ENCODE results near the gene KHDRBS2.

The KHDRBS2 gene

DNA sequence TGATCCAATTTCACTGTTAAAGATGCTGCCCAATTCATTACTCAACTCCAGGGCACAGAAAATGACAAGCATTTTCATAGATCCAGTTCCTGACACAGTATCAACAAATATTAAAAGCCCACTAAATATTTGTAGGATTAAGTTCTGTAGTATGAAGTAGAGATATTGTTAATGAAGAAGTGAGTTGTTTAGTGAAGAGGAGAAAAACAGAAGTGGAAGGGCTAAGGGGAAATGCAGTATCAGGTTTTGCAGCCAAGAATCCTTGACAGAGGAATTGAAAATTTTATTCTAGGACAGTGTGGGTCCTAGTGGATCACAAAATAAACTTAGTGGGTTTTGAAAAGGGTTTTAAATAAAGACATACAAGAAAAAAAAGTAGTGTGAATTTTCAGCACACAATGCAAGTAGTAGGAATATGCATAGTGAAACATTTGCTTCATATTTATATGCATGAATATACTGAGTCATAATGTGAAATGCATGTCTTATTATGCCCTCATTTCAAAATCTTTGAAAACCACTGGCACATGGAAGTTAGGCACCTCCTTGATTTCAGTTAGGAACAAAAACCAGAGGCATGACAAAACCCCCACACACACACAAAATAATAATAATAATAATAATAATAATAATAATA lies 338.6 kb downstream of the KHDRBS2 start:
- H3K27me3 ChIP-seq (ENCODE audit: insufficient read depth, low read depth), result no peaks in the 10 kb centered on the region
- H3K4me3 ChIP-seq (IDR thresholded peaks at IDR 0.05; ENCODE audit: insufficient read depth, low read depth, low read length), result no peak overlapping the region
- no peaks in the 10 kb centered on the region for H3K79me2 ChIP-seq (ENCODE audit: insufficient read depth, low read depth)
- no peaks in the 10 kb centered on the region for H4K20me1 ChIP-seq (ENCODE audit: insufficient read depth)
- TF ChIP-seq, protein P1, sequence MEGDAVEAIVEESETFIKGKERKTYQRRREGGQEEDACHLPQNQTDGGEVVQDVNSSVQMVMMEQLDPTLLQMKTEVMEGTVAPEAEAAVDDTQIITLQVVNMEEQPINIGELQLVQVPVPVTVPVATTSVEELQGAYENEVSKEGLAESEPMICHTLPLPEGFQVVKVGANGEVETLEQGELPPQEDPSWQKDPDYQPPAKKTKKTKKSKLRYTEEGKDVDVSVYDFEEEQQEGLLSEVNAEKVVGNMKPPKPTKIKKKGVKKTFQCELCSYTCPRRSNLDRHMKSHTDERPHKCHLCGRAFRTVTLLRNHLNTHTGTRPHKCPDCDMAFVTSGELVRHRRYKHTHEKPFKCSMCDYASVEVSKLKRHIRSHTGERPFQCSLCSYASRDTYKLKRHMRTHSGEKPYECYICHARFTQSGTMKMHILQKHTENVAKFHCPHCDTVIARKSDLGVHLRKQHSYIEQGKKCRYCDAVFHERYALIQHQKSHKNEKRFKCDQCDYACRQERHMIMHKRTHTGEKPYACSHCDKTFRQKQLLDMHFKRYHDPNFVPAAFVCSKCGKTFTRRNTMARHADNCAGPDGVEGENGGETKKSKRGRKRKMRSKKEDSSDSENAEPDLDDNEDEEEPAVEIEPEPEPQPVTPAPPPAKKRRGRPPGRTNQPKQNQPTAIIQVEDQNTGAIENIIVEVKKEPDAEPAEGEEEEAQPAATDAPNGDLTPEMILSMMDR (conservative IDR thresholded peaks at IDR 0.05; ENCODE audit: low read depth, low read length), result no peak
- no peaks in the 10 kb centered on the region for H3K36me3 ChIP-seq (ENCODE audit: insufficient read depth)
- H3K4me1 ChIP-seq (ENCODE audit: low read depth, poor library complexity, severe bottlenecking), result no peaks in the 10 kb centered on the region
- no peak overlapping the region for H2AFZ ChIP-seq (ENCODE audit: low read depth)
- H3K4me2 ChIP-seq, result no peak overlapping the region
- H3K27ac ChIP-seq, result no peak overlapping the region
- no peak overlapping the region for H3K9ac ChIP-seq

DNA sequence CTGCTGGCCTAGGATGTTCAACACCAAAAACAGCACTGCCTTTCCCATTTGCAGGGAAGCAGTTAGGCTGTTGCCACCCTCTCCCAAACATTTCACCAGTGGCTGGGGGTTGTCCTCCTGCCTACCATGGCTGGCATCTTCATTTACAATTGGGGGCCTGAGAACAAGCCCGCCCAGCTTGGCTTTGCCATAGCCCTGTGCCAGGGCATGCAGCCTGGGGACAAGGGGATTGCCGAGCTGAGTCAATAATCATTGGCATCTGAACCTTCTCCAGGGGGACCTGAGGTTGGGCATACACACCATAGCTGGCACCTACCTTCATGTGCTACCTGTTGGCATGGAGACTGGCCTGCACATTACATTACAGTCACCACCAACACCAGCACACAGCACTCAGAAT lies 345.1 kb downstream of the KHDRBS2 start:
- Histone ChIP-seq H3K4me3 (IDR thresholded peaks at IDR 0.05; ENCODE audit: insufficient read depth, low read depth, low read length) (no peak overlapping the region), H3K79me2 (ENCODE audit: insufficient read depth, low read depth) (no peaks in the 10 kb centered on the region), H3K4me1 (ENCODE audit: low read depth, poor library complexity, severe bottlenecking) (no peaks in the 10 kb centered on the region), H3K4me2 (no peak overlapping the region), H3K9ac (no peak overlapping the region), H3K27ac (no peak overlapping the region), H4K20me1 (ENCODE audit: insufficient read depth) (no peaks in the 10 kb centered on the region), H3K36me3 (ENCODE audit: insufficient read depth) (no peaks in the 10 kb centered on the region), H3K27me3 (ENCODE audit: insufficient read depth, low read depth) (no peaks in the 10 kb centered on the region), H2AFZ (ENCODE audit: low read depth) (no peak overlapping the region)
- TF ChIP-seq, protein P1 (conservative IDR thresholded peaks at IDR 0.05; ENCODE audit: low read depth, low read length), result no peak

DNA sequence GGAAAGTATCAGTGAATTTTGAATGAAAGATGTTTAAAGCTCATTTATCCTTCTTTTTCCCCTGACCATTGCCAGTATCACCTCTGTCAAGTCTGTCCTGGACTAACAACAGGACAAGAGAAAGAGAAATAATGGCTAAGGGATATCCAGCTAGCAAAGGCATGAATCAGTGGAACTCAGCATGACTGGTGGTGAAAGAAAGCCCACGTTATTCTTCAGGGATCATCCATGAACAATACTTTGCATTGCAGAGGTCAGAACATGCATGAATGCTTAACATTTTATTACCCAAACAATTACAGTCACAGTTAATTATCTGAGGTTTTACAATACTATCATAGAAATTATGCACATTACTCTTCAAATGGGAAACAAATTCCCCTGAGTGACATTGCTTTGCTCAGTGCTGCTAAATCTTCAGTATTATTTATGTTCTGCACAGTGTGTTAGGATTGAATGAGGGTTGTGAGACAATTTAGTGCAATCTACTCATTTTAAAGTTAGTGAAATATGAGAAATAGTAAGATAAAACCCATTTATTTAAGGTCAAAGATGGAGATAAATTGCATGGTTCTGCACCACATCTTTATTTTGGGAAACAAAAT lies 350.7 kb downstream of the KHDRBS2 start:
- Histone ChIP-seq H3K4me2 (no peak overlapping the region), H3K36me3 (ENCODE audit: insufficient read depth) (no peaks in the 10 kb centered on the region), H3K27ac (no peak overlapping the region), H3K79me2 (ENCODE audit: insufficient read depth, low read depth) (no peaks in the 10 kb centered on the region), H3K4me3 (IDR thresholded peaks at IDR 0.05; ENCODE audit: insufficient read depth, low read depth, low read length) (no peak overlapping the region), H3K4me1 (ENCODE audit: low read depth, poor library complexity, severe bottlenecking) (no peaks in the 10 kb centered on the region), H3K9ac (no peak overlapping the region), H3K27me3 (ENCODE audit: insufficient read depth, low read depth) (no peaks in the 10 kb centered on the region), H2AFZ (ENCODE audit: low read depth) (no peak overlapping the region), H4K20me1 (ENCODE audit: insufficient read depth) (no peaks in the 10 kb centered on the region)
- TF ChIP-seq, protein P1 (conservative IDR thresholded peaks at IDR 0.05; ENCODE audit: low read depth, low read length), result no peak

DNA sequence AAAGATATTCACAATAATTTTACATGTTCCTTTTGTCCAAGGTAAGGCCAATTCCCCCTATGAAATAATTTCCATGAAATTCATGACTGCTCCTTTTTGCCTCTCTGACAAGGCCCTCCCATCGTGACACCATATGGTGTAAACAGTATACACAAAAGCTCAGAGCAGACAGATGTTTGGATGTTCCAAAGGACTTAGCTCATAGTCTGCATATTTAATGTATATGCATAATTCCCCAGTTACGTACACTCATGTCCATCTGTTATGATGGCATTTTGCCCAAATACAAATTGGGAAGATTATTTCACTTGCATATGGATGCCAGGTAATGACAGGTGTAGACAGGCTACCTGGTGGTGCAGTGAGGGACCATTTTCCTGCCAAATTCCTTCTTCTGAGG lies 376.5 kb downstream of the KHDRBS2 start:
- Histone ChIP-seq H2AFZ (ENCODE audit: low read depth) (no peak overlapping the region), H3K36me3 (ENCODE audit: insufficient read depth) (no peaks in the 10 kb centered on the region), H3K4me2 (no peak overlapping the region), H3K79me2 (ENCODE audit: insufficient read depth, low read depth) (no peaks in the 10 kb centered on the region), H3K9ac (no peak overlapping the region), H3K4me1 (ENCODE audit: low read depth, poor library complexity, severe bottlenecking) (no peaks in the 10 kb centered on the region), H3K4me3 (IDR thresholded peaks at IDR 0.05; ENCODE audit: insufficient read depth, low read depth, low read length) (no peak overlapping the region), H3K27ac (no peak overlapping the region), H3K27me3 (ENCODE audit: insufficient read depth, low read depth) (no peaks in the 10 kb centered on the region), H4K20me1 (ENCODE audit: insufficient read depth) (no peaks in the 10 kb centered on the region)
- TF ChIP-seq, protein P1 (conservative IDR thresholded peaks at IDR 0.05; ENCODE audit: low read depth, low read length), result no peak
